GM12891 (cell line): Measurements from ENCODE around the gene RBP2.

ENCODE experiments used
- POLR2AphosphoS5 ChIP-seq: IDR thresholded peaks from 2 replicates; pipeline ENCODE4 v1.6.1; 2011; ENCODE audit warnings: low read depth, low read length, control low read depth
- TAF1 ChIP-seq: IDR thresholded peaks from 2 replicates; pipeline ENCODE4 v1.6.1; 2011; ENCODE audit warnings: low read depth, low read length, control low read depth

- TF ChIP-seq TAF1 (no peak), POLR2AphosphoS5 (no peak)
These were observed 44.8 kb upstream of the RBP2 start for GRCh38 chr3:139521144-139521543.
